GM18867 (cell line): Measurements from ENCODE around the gene EYA4.
"Not testable (repeated sequence)": the region's sequence is repeated elsewhere in the genome, so short reads cannot be mapped to it uniquely, and the experiment has no call there.

ENCODE experiments used
- ATAC-seq: cut with Tn5 transposase; IDR thresholded peaks from one replicate; pipeline ENCODE4 v1.9.1; 2021; ENCODE audit warnings: mild to moderate bottlenecking, moderate library complexity; ENCODE audit not compliant: unreplicated experiment

EYA4 gene

DNA sequence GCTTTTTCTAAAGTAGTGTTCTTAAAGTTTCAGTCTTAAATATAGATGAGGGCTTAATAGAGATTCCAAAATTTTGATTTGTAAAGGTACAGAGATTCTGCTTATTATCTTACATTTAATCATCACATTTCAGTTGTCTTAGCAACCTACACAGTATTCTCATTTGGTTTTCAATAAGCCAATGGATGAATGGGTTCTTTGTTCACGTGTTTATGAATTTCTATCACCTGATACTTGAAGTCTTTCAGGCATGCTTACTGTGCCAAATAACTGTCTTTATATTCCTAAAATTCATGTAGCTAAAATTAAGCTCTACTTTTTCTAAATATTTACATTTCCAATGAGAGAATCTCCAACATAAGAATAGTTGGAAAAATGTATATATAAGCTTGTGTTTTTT is 152.7 kb downstream of the EYA4 start:
- ATAC-seq = no peak

GRCh38 chr6:133394630-133395029 is 153.5 kb downstream of the EYA4 start:
- ATAC-seq = no peak

GRCh38 chr6:133396233-133396983 is 155.3 kb downstream of the EYA4 start:
- no peak for ATAC-seq

GRCh38 chr6:133396984-133397348 is 155.8 kb downstream of the EYA4 start:
- ATAC-seq = no peak

- not testable (repeated sequence) for ATAC-seq
These were observed 156.4 kb downstream of the EYA4 start for GRCh38 chr6:133397601-133398000.

- ATAC-seq = no peak
These were observed 158.3 kb downstream of the EYA4 start for GRCh38 chr6:133399426-133399825.

GRCh38 chr6:133404151-133404550 is 163.0 kb downstream of the EYA4 start:
- no peak for ATAC-seq

DNA sequence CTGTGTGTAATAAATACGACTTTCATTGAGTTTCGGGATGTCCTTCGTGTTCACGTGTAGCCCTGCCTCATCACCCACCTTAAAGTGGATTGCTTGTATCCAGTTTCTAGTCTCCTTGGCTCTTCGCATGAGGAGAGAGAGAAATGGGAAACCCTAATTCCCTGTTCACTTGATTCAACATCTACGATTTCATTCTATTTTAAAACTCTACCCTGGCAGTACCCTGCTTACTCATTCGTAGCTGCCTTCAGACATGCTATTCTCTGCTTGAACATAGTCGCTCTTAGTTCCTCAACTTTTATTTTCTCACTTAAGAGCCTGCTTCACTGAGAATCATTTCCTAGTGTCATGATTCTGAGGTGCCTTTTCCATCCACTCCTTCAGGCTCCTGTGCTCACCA is 163.6 kb downstream of the EYA4 start:
- ATAC-seq = no peak

DNA sequence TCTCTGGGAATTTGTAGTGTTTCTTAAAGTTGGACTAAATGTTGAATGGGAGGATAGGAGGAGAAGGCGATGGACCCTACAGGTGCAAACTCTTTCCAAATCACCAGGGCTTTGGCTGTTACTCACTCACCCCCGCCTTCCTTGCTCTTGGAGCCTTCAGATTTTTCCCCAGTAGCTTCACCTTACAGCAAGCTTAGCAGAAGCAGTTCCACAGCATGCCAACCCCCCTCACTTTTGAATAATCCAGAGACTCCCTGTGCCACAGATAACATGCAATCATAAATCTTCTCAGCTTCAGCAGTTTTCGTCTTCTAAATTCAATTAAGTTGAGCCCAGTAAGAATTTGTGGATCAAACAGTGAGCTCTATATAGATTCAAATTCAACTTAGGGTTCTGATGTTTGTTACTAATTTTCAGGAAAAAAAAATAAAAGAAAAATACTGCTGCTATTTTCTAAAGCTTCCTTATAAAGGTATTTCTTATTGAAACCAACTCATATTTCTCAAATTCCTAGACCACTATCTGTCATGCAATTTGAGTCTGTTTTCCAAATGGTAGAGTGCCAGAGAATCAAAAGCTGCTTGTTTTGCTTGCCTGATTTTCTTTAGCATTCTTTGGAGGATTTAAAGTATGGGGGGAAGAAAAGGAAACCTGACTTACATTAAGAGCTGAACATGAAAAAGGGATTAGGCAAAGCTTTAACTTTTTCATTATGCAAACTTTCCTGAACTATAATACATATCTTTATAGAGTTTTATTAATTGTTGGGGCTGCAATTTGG is 166.4 kb downstream of the EYA4 start:
- no peak for ATAC-seq

GRCh38 chr6:133408132-133408531 is 167.0 kb downstream of the EYA4 start:
- ATAC-seq = no peak

GRCh38 chr6:133408543-133408942 is 167.4 kb downstream of the EYA4 start:
- ATAC-seq = no peak

DNA sequence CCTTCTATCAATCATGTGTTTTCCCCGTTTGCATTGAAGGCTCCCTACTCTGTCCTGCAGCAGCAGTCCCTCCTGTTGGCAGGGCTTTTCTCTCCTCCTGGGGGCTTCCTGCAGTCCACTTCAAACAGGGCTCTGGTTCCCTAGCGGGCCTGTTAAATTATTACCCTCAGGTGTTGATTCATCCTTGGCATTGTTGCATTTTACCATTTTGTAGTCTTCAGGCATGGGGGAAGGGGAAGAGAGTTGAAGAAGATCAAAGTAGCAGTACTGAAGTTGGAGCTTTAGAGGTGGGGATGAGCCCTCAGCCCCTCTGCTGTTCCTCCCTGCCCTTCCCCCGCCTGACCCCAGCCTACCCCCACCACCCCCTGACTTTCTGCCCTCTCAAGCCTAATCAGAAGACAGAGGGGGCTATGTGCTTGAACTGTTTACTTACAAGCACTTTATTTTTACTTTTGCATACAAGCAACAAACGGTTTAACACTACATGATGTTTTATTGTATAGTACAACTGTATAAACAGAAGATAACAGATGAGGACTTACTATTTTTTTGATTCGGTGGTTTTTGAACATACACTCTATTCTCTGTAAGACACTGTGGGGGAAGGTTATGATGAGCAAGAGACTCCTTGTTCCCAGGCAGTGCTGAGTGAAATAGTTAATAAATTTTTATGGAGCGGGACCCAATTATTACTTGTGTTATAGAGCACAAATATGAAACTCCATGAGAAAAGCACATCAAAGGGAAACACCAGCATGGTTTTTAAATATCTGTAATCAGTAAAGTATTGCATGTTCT is 169.7 kb downstream of the EYA4 start:
- no peak for ATAC-seq

- ATAC-seq = no peak
These were observed 170.6 kb downstream of the EYA4 start for GRCh38 chr6:133411757-133412156.

GRCh38 chr6:133415262-133415661 is 174.1 kb downstream of the EYA4 start:
- no peak for ATAC-seq

DNA sequence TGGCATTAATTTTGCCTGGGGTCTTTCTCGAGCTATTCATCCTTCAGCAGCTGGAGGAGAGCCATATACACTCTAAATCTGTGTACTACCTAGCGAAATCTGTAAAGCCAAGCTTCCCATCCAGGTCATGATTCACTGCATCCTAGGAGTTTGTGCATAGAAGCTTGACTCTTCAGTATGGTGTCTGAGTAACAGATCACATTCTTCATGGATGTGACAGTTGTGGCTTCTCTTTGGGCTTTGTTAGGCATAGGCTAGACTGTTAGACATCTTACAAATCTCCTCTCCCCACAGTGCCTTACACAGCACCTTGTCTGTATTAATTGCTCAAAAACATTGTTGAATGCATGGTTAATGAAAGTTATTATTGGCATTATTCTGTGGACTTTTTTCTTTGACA is 177.0 kb downstream of the EYA4 start:
- no peak for ATAC-seq

- ATAC-seq = no peak
These were observed 182.1 kb downstream of the EYA4 start for GRCh38 chr6:133423242-133423641.

GRCh38 chr6:133424359-133424758 is 183.2 kb downstream of the EYA4 start:
- no peak for ATAC-seq

DNA sequence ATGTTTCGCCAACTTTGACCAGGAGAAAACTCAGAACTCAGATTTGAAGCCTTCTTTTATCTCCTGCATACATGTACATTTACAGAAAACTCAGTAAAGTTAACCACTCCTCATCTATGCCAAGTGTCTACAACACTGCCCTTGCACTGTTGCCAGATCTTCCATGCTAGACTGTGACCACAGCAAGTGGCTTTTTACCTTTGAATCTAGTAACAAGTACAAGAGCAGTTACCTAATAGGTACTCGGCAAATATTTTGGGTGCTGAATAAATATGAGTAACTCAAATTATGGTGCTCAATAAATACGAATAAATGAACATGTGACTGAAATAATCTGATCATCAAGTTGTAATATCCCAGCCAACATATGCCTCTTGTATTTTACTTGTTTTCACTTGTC is 184.9 kb downstream of the EYA4 start:
- no peak for ATAC-seq

- no peak for ATAC-seq
These were observed 187.1 kb downstream of the EYA4 start for GRCh38 chr6:133428295-133428694.

GRCh38 chr6:133430530-133430929 is 189.4 kb downstream of the EYA4 start:
- no peak for ATAC-seq

- ATAC-seq = no peak
These were observed 189.9 kb downstream of the EYA4 start for GRCh38 chr6:133431031-133431430.
